NCI-H187 treated with DMSO at 0.1 percent for 48 hours (cell line): ENCODE measurements around the gene MDM1.

ENCODE experiments used
- DNase-seq: peaks from one replicate; lab custom pipeline; 2025; lab: John Stamatoyannopoulos, UW

Gene MDM1

GRCh38 chr12:68271346-68271745 is 60.8 kb downstream of the MDM1 start:
- no peak for DNase-seq

- DNase-seq: no peak
These were observed 61.8 kb downstream of the MDM1 start for GRCh38 chr12:68270358-68270757.

GRCh38 chr12:68269779-68270178 is 62.4 kb downstream of the MDM1 start:
- no peak for DNase-seq

GRCh38 chr12:68268967-68269366 is 63.2 kb downstream of the MDM1 start:
- DNase-seq: no peak

- DNase-seq: no peak
These were observed 64.2 kb downstream of the MDM1 start for GRCh38 chr12:68267892-68268396.

- no peak for DNase-seq
These were observed 67.3 kb downstream of the MDM1 start for GRCh38 chr12:68264857-68265256.

- no peak for DNase-seq
These were observed 67.9 kb downstream of the MDM1 start for GRCh38 chr12:68264158-68264855.

- DNase-seq: no peak
These were observed 68.8 kb downstream of the MDM1 start for GRCh38 chr12:68263366-68263765.

GRCh38 chr12:68261896-68262295 is 70.3 kb downstream of the MDM1 start:
- no peak for DNase-seq

GRCh38 chr12:68260153-68260552 is 72.0 kb downstream of the MDM1 start:
- DNase-seq: no peak

GRCh38 chr12:68259318-68259940 is 72.7 kb downstream of the MDM1 start:
- no peak for DNase-seq

GRCh38 chr12:68253504-68253903 is 78.7 kb downstream of the MDM1 start, which contains the start of gene IL22:
Gene IL22 (minus strand): TSS chr12:68253604. CDS start chr12:68253448, 156 bp downstream.
- DNase-seq: no peak

GRCh38 chr12:68252077-68252476 is 80.1 kb downstream of the MDM1 start:
- no peak for DNase-seq

GRCh38 chr12:68250454-68250853 is 81.7 kb downstream of the MDM1 start:
- DNase-seq: no peak

GRCh38 chr12:68247785-68248184 is 84.4 kb downstream of the MDM1 start:
- DNase-seq: no peak

GRCh38 chr12:68246350-68246749 is 85.8 kb downstream of the MDM1 start:
- no peak for DNase-seq

GRCh38 chr12:68245180-68246021 is 86.8 kb downstream of the MDM1 start:
- no peak for DNase-seq
